Measurements from ENCODE around the gene ASPHD2.

ASPHD2 gene

GRCh38 chr22:26453812-26454500 is 24.9 kb downstream of the ASPHD2 start:
- H3K9me3 ChIP-seq (ENCODE audit: control insufficient read depth, insufficient read depth, low read length), result no peaks in the 10 kb centered on the region
- no peak overlapping the region for H3K27ac ChIP-seq (ENCODE audit: low read depth, low read length)
- 0 out of 2 replicates have a peak, but pooled peaks cover 3% of the 10 kb centered on the region for H3F3A ChIP-seq (ENCODE audit: control insufficient read depth, insufficient read depth)
- H3K79me2 ChIP-seq (ENCODE audit: control insufficient read depth, low read length), result peaks cover 26% of the 10 kb centered on the region
- H3K36me3 ChIP-seq (ENCODE audit: control insufficient read depth, low read length), result peaks cover 75% of the 10 kb centered on the region
- no peaks in the 10 kb centered on the region for H3K9me2 ChIP-seq (replicated peaks; ENCODE audit: control insufficient read depth, low read length)
- TF ChIP-seq CTCF (IDR thresholded peaks at IDR 0.05; ENCODE audit: low read depth, low read length, poor library complexity, severe bottlenecking) (no peak), EZH2phosphoT487 (IDR thresholded peaks at IDR 0.05; ENCODE audit: borderline replicate concordance, low read length) (no peak)
- no peak overlapping the region for H3K4me2 ChIP-seq (ENCODE audit: low read length)
- H4K20me1 ChIP-seq (ENCODE audit: control insufficient read depth, insufficient read depth, low read depth, low read length), result no peaks in the 10 kb centered on the region
- no peaks in the 10 kb centered on the region for H3K4me1 ChIP-seq (ENCODE audit: control insufficient read depth, low read length)
- no peak overlapping the region for H3K4me3 ChIP-seq (ENCODE audit: low read length)
- H3K27me3 ChIP-seq (ENCODE audit: control insufficient read depth, low read length), result no peaks in the 10 kb centered on the region

GRCh38 chr22:26457661-26458272 is 28.7 kb downstream of the ASPHD2 start:
- H3F3A ChIP-seq (ENCODE audit: control insufficient read depth, insufficient read depth), result no peaks in the 10 kb centered on the region
- no peak for TF ChIP-seq EZH2phosphoT487 (IDR thresholded peaks at IDR 0.05; ENCODE audit: borderline replicate concordance, low read length)
- no peak for TF ChIP-seq CTCF (IDR thresholded peaks at IDR 0.05; ENCODE audit: low read depth, low read length, poor library complexity, severe bottlenecking)
- H3K4me1 ChIP-seq (ENCODE audit: control insufficient read depth, low read length), result no peaks in the 10 kb centered on the region
- no peak overlapping the region for H3K27ac ChIP-seq (ENCODE audit: low read depth, low read length)
- peaks cover 78% of the 10 kb centered on the region for H3K36me3 ChIP-seq (ENCODE audit: control insufficient read depth, low read length)
- H4K20me1 ChIP-seq (ENCODE audit: control insufficient read depth, insufficient read depth, low read depth, low read length), result peaks cover 9% of the 10 kb centered on the region
- H3K9me2 ChIP-seq (replicated peaks; ENCODE audit: control insufficient read depth, low read length), result no peaks in the 10 kb centered on the region
- H3K9me3 ChIP-seq (ENCODE audit: control insufficient read depth, insufficient read depth, low read length), result no peaks in the 10 kb centered on the region
- no peaks in the 10 kb centered on the region for H3K27me3 ChIP-seq (ENCODE audit: control insufficient read depth, low read length)
- H3K4me2 ChIP-seq (ENCODE audit: low read length), result no peak overlapping the region
- H3K79me2 ChIP-seq (ENCODE audit: control insufficient read depth, low read length), result peaks cover 65% of the 10 kb centered on the region
- H3K4me3 ChIP-seq (ENCODE audit: low read length), result no peak overlapping the region

GRCh38 chr22:26460202-26460601 is 31.1 kb downstream of the ASPHD2 start:
- Histone ChIP-seq H3K4me3 (ENCODE audit: low read length) (no peak overlapping the region), H4K20me1 (ENCODE audit: control insufficient read depth, insufficient read depth, low read depth, low read length) (peaks cover 9% of the 10 kb centered on the region), H3K4me2 (ENCODE audit: low read length) (no peak overlapping the region), H3K36me3 (ENCODE audit: control insufficient read depth, low read length) (peaks cover 86% of the 10 kb centered on the region), H3K27me3 (ENCODE audit: control insufficient read depth, low read length) (no peaks in the 10 kb centered on the region), H3K9me3 (ENCODE audit: control insufficient read depth, insufficient read depth, low read length) (no peaks in the 10 kb centered on the region), H3K79me2 (ENCODE audit: control insufficient read depth, low read length) (peaks cover 83% of the 10 kb centered on the region), H3K4me1 (ENCODE audit: control insufficient read depth, low read length) (no peaks in the 10 kb centered on the region), H3F3A (ENCODE audit: control insufficient read depth, insufficient read depth) (no peaks in the 10 kb centered on the region), H3K9me2 (replicated peaks; ENCODE audit: control insufficient read depth, low read length) (no peaks in the 10 kb centered on the region), H3K27ac (ENCODE audit: low read depth, low read length) (no peak overlapping the region)
- TF ChIP-seq EZH2phosphoT487 (IDR thresholded peaks at IDR 0.05; ENCODE audit: borderline replicate concordance, low read length) (no peak), CTCF (IDR thresholded peaks at IDR 0.05; ENCODE audit: low read depth, low read length, poor library complexity, severe bottlenecking) (no peak)

Measured in DOHH2 (cell line).